ENCODE data around the gene SLC16A10. TPM values are rescaled to one million over a fixed set of nuclear protein-coding genes. Genes with fewer than 3 reads are reported as not detected.

Gene SLC16A10
- total and polyA plus RNA-seq, 2 of the 8 experiments (the other 6 are each of a cell fraction or from before 2014, with no cell fraction given): 18.6 to 23.2 TPM

- Histone ChIP-seq H3K79me2 (ENCODE audit: control insufficient read depth in 1 of 2, insufficient read depth in 2 of 2, low read length in 2 of 2) (no peaks in the 10 kb centered on the region), H3K23ac (ENCODE audit: insufficient read length) (no peak overlapping the region), H4K8ac (ENCODE audit: extremely low read depth, insufficient read depth, low read length) (no peak overlapping the region), H2AFZ (ENCODE audit: low read length) (no peak overlapping the region), H3K27me3 (replicated peaks in 1 of 4; ENCODE audit: control insufficient read depth in 3 of 4, extremely low read depth in 1 of 4, insufficient read depth in 3 of 4, low read length in 3 of 4) (no peaks in the 10 kb centered on the region), H3K56ac (replicated peaks; ENCODE audit: insufficient read length, low read depth, low read length) (no peak overlapping the region), H3K4me3 (ENCODE audit: extremely low read depth in 1 of 4, insufficient read depth in 2 of 4, low read depth in 3 of 4, low read length in 4 of 4) (no peak overlapping the region), H3K4me2 (ENCODE audit: insufficient read depth in 1 of 2, low read depth in 2 of 2, low read length in 2 of 2) (no peak overlapping the region), H3K18ac (ENCODE audit: extremely low read depth, low read length) (no peak overlapping the region), H3K14ac (ENCODE audit: insufficient read length) (no peak overlapping the region), H3K9ac (replicated peaks in 1 of 4; ENCODE audit: extremely low read depth in 1 of 4, low read depth in 3 of 4, low read length in 3 of 4) (no peak overlapping the region), H3K4ac (replicated peaks; ENCODE audit: insufficient read length, low read depth, low read length) (no peak overlapping the region), H3K36me3 (ENCODE audit: control insufficient read depth in 2 of 4, insufficient read depth in 4 of 4, low read length in 3 of 4) (no peaks in the 10 kb centered on the region), H4K5ac (ENCODE audit: insufficient read length, low read depth, low read length) (no peak overlapping the region), H4K91ac (replicated peaks; ENCODE audit: insufficient read length, low read length) (no peak overlapping the region), H2BK15ac (ENCODE audit: low read length) (no peak overlapping the region), H2AK5ac (ENCODE audit: low read depth, low read length) (no peak overlapping the region), H3K79me1 (ENCODE audit: low read depth, low read length) (no peaks in the 10 kb centered on the region), H2BK12ac (ENCODE audit: low read depth, low read length) (no peak overlapping the region), H2BK20ac (ENCODE audit: low read length) (no peak overlapping the region), H3K27ac (ENCODE audit: low read depth, low read length) (no peak overlapping the region), H4K20me1 (replicated peaks in 1 of 2; ENCODE audit: control insufficient read depth in 1 of 2, insufficient read depth in 2 of 2, low read length in 2 of 2) (no peaks in the 10 kb centered on the region), H3K23me2 (ENCODE audit: low read depth, low read length) (no peaks in the 10 kb centered on the region), H2BK5ac (ENCODE audit: low read depth, low read length) (no peak overlapping the region), H3K9me3 (ENCODE audit: insufficient read depth in 2 of 2, low read depth in 1 of 2, low read length in 1 of 2) (no peaks in the 10 kb centered on the region), H2BK120ac (replicated peaks; ENCODE audit: low read depth, low read length) (no peak overlapping the region), H3K4me1 (replicated peaks in 1 of 4; ENCODE audit: control insufficient read depth in 3 of 4, insufficient read depth in 4 of 4, low read length in 3 of 4) (no peaks in the 10 kb centered on the region)
- ChIA-PET CTCF (ENCODE audit: partially characterized antibody) (interaction anchor here (1.3 kb wide), 1 partner anchor 16 kb away, joined by 3 read pairs; a partner anchor contains a TSS), POLR2A (ENCODE audit: partially characterized antibody) (interaction anchor here (0.6 to 1.1 kb wide), 2 partner anchors 11 to 75 kb away, joined by 3 read pairs; no protein-coding TSS in a partner anchor)
- WGBS, 2 experiments (ENCODE audit: extremely low coverage in 1 of 2, insufficient coverage in 1 of 2, insufficient read length in 1 of 2, insufficient replicate concordance in 2 of 2, low coverage in 1 of 2, low lambda C conversion rate in 2 of 2, missing lambda C conversion rate in 1 of 2): 92% methylated on average over 5 of the region's 5 CpGs; no CpG with 5 or more reads in 1 of the 2 experiments
- no peak for FAIRE-seq
- DNase-seq (ENCODE audit: low read depth in 1 of 2, low spot score in 2 of 2): no peak
- TF ChIP-seq ASH2L (IDR thresholded peaks at IDR 0.05; ENCODE audit: low read length) (no peak), BCL11A (IDR thresholded peaks at IDR 0.05; ENCODE audit: low read depth in 2 of 2, low read length in 2 of 2) (no peak), SRF (IDR thresholded peaks at IDR 0.05; ENCODE audit: low read depth, low read length) (no peak), USF2 (IDR thresholded peaks at IDR 0.05; ENCODE audit: low read length) (no peak), GTF2F1 (IDR thresholded peaks at IDR 0.05; ENCODE audit: borderline replicate concordance, low read depth, low read length) (no peak), RAD21 (IDR thresholded peaks at IDR 0.05 in 1 of 2, conservative IDR thresholded peaks at IDR 0.05 in 1 of 2; ENCODE audit: low read depth in 2 of 2, low read length in 2 of 2) (no peak), JUN (IDR thresholded peaks at IDR 0.05; ENCODE audit: low read depth, low read length) (no peak), TAF1 (IDR thresholded peaks at IDR 0.05; ENCODE audit: low read depth, low read length) (no peak), MAFK (IDR thresholded peaks at IDR 0.05; ENCODE audit: low read depth, low read length) (no peak), POLR2A (IDR thresholded peaks at IDR 0.05; ENCODE audit: control extremely low read depth in 1 of 2, low read depth in 2 of 2, low read length in 2 of 2) (no peak), RXRA (IDR thresholded peaks at IDR 0.05; ENCODE audit: insufficient read depth, low read depth, low read length) (no peak), SUZ12 (IDR thresholded peaks at IDR 0.05; ENCODE audit: low read length) (no peak), HDAC6 (IDR thresholded peaks at IDR 0.05; ENCODE audit: low read depth, low read length) (no peak), RNF2 (IDR thresholded peaks at IDR 0.05; ENCODE audit: borderline replicate concordance, low read depth, low read length, missing control alignments, poor library complexity, severe bottlenecking) (no peak)
These were observed 155.1 kb downstream of the SLC16A10 start for GRCh38 chr6:111242452-111242851.
